Progenitor cell of endocrine pancreas (in vitro differentiated cells): Measurements from ENCODE around the gene EPC1. TPM values are rescaled to one million over a fixed set of nuclear protein-coding genes. Genes with fewer than 3 reads are reported as not detected.

Experiments used
- DNase-seq: peaks from one replicate; pipeline ENCODE4 v3.0.0; 2021; ENCODE audit warnings: low spot score; ENCODE audit not compliant: unreplicated experiment
- H3K27ac Mint-ChIP-seq: 2 replicates; pipeline ENCODE4 v1.8.0; 2021; ENCODE audit warnings: mild to moderate bottlenecking, moderate library complexity, mixed read lengths
- H3K27me3 Mint-ChIP-seq: 2 replicates; pipeline ENCODE4 v1.8.0; 2021; ENCODE audit warnings: mixed read lengths
- H3K36me3 Mint-ChIP-seq: 2 replicates; pipeline ENCODE4 v1.8.0; 2022; ENCODE audit warnings: mixed read lengths; ENCODE audit not compliant: insufficient read depth
- H3K4me1 Mint-ChIP-seq: 2 replicates; pipeline ENCODE4 v1.8.0; 2021; ENCODE audit warnings: low read depth, mixed read lengths
- H3K4me3 Mint-ChIP-seq: 2 replicates; pipeline ENCODE4 v1.8.0; 2021; ENCODE audit warnings: low read depth, mild to moderate bottlenecking, moderate library complexity, mixed read lengths
- H3K9me3 Mint-ChIP-seq: 2 replicates; pipeline ENCODE4 v1.8.0; 2021; ENCODE audit warnings: low read depth, mixed read lengths
- CTCF ChIP-seq: fragments of 200-600 bp; sonication (generic); IDR thresholded peaks from one replicate; pipeline ENCODE4 v1.5.0; 2021; ENCODE audit warnings: antibody characterized with exemption, mild to moderate bottlenecking; ENCODE audit not compliant: unreplicated experiment
- total RNA-seq: library from RNA; stranded (reverse); gene quantifications from 2 replicates; pipeline ENCODE4 v1.2.1, GENCODE V29; 2021

The EPC1 gene
- total RNA-seq, 1 donor from 2014 or later: 61.6 TPM

GRCh38 chr10:32378363-32379317 is 31.7 kb upstream of the EPC1 start:
- DNase-seq: peak; percentile 56
- Mint-ChIP-seq H3K4me1 (peaks cover 2% of the 10 kb centered on the region), H3K27me3 (no peaks in the 10 kb centered on the region), H3K36me3 (peaks cover 2% of the 10 kb centered on the region), H3K9me3 (peaks cover 3% of the 10 kb centered on the region), H3K27ac (no peak overlapping the region), H3K4me3 (no peak overlapping the region)
- no peak for TF ChIP-seq CTCF

GRCh38 chr10:32377458-32378259 is 30.7 kb upstream of the EPC1 start:
- TF ChIP-seq CTCF: peak; percentile 34
- H3K27ac Mint-ChIP-seq: no peak overlapping the region
- H3K9me3 Mint-ChIP-seq: peaks cover 5% of the 10 kb centered on the region
- peaks cover 2% of the 10 kb centered on the region for H3K36me3 Mint-ChIP-seq
- H3K4me3 Mint-ChIP-seq: no peak overlapping the region
- no peaks in the 10 kb centered on the region for H3K27me3 Mint-ChIP-seq
- DNase-seq: no peak
- peaks cover 2% of the 10 kb centered on the region for H3K4me1 Mint-ChIP-seq

- no peak for DNase-seq
- H3K27me3 Mint-ChIP-seq: no peaks in the 10 kb centered on the region
- H3K4me3 Mint-ChIP-seq: no peak overlapping the region
- H3K36me3 Mint-ChIP-seq: peaks cover 5% of the 10 kb centered on the region
- TF ChIP-seq CTCF: no peak
- H3K27ac Mint-ChIP-seq: no peak overlapping the region
- peaks cover 5% of the 10 kb centered on the region for H3K9me3 Mint-ChIP-seq
- H3K4me1 Mint-ChIP-seq: peaks cover 2% of the 10 kb centered on the region
These were observed 29.8 kb upstream of the EPC1 start for GRCh38 chr10:32376771-32377170.

GRCh38 chr10:32376097-32376496 is 29.1 kb upstream of the EPC1 start:
- Mint-ChIP-seq H3K9me3 (peaks cover 5% of the 10 kb centered on the region), H3K4me1 (peaks cover 2% of the 10 kb centered on the region), H3K4me3 (no peak overlapping the region), H3K27ac (no peak overlapping the region), H3K36me3 (peaks cover 5% of the 10 kb centered on the region), H3K27me3 (no peaks in the 10 kb centered on the region)
- no peak for DNase-seq
- TF ChIP-seq CTCF: no peak

- Mint-ChIP-seq H3K4me3 (no peak overlapping the region), H3K27ac (no peak overlapping the region), H3K4me1 (peaks cover 2% of the 10 kb centered on the region), H3K36me3 (peaks cover 5% of the 10 kb centered on the region), H3K27me3 (no peaks in the 10 kb centered on the region), H3K9me3 (peaks cover 5% of the 10 kb centered on the region)
- no peak for TF ChIP-seq CTCF
- DNase-seq: no peak
These were observed 28.7 kb upstream of the EPC1 start for GRCh38 chr10:32375631-32376030.
